GM19023 (cell line): Measurements from ENCODE around the gene C16orf89.

Experiments used
- ATAC-seq: cut with Tn5 transposase; IDR thresholded peaks from one replicate; pipeline ENCODE4 v1.9.1; 2021; ENCODE audit warnings: mild to moderate bottlenecking, moderate library complexity; ENCODE audit not compliant: unreplicated experiment

C16orf89 gene

DNA sequence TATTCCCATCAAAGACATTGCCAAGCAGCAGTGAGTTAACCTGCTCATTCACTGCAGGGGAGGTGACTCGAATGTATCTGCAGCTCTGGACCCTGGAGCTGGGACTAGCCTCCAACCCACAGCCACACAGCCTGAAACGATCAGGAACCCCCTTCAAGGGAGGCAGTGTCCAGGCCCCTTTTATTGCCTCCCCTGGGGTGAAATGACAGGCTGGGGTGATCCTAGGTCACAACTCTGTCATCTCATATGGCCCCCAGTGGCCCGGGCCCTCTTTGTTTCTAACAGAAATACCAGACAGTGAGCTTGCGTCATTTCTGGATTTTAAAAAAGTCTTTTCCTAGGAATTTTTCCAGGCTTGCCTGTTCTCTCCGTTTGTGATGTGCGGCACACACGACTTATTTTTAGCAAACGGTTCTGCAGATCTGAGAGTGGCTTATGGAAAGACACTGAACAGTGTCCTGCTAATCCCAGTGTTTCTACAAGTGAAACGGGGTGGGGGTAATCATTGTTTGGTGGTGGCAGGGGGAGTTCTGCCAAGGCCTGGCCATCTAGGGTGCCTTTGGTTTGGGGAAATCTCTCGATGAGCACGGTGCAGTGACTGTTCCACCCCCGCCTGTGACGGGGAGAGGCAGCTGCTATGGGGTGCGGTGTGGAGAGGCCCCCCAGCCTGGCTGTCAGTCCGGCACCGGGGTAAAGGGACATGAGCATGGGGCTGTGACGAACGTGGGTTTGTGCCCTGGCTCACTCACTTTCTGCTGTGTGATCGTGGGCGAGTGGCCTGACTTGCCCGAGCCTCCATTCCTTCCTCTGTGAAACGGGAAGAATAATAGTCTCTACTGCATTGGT lies 59.2 kb downstream of the C16orf89 start:
- no peak for ATAC-seq

- no peak for ATAC-seq
Observed at GRCh38 chr16:5005916-5006315, 59.8 kb downstream of the C16orf89 start.

- ATAC-seq: no peak
Observed at GRCh38 chr16:5004311-5004710, 61.4 kb downstream of the C16orf89 start.

GRCh38 chr16:5003828-5004227 lies 61.9 kb downstream of the C16orf89 start:
- ATAC-seq: no peak

- ATAC-seq: no peak
Observed at GRCh38 chr16:5003211-5003610, 62.5 kb downstream of the C16orf89 start.

- no peak for ATAC-seq
Observed at GRCh38 chr16:5002699-5003143, 63.0 kb downstream of the C16orf89 start.

GRCh38 chr16:5001986-5002385 lies 63.8 kb downstream of the C16orf89 start:
- ATAC-seq: no peak

DNA sequence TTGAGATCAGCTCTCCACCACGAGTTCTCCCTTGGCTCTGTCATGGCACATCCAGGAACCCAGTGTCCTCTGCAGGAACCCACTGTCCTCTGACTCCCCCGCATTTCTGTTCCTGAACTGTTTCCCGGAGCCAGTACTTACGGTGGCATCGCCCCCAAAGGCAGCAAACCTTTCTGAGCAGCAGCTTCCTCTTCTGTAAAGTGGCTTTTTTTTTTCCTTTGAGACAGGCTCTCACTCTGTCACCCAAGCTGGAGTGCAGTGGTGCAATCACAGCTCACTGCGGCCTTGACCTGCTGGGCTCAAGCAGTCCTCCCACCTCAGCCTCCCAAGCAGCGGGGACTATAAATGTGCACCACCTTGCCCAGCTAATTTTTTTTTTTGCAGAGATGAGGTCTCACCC lies 64.2 kb downstream of the C16orf89 start:
- ATAC-seq: no peak

DNA sequence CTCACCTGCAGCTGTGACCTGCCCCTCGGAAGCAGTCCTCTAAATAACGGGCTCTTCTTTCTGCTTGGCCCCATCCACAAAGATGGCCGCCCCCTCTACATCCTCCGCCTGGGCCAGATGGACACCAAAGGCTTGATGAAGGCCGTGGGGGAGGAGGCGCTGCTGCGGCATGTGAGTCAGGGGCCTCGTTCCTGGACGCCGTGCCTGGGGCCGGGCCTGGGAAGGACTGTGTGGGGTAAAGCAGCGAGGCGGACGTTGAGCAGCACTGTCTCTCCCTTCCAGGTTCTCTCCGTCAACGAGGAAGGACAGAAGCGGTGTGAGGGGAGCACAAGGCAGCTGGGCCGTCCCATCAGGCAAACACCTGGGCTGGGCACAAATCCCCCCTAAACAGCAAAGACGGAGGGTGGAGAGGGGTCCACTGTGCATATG lies 65.2 kb downstream of the C16orf89 start:
- no peak for ATAC-seq

DNA sequence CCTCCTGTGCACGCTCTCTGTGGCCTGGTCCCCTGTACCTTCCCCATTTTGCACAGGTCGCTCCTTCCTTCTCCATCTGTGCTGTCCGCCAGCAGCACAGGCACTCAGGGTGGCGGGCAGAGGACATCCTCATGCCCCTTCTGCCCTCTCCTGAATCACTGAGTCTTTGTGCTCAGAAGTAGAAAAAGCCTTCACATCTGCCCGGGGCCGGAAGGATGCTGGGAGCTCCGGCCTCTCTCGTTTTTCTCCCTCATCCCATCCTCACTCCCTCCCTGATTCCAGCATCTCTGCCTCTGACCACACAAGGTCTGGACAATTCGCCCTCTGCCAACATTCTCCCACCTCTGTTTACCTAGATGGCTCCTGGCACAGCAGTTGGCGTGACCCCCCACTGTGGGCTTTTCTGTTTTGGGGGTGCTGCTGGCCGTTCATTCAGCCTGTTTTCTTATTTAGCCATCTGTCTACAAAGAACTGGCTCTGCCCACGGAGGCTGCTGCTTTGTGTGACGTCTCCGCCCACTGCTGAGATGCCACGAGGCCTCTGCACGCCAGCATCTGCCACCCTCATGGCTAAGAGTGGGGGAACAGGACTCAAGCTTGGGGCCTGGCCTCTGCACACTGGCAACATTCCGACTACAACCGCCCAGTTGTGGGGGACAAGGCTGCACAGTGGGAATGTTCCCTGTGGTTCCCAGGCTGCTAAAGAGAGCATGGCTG lies 70.9 kb downstream of the C16orf89 start:
- no peak for ATAC-seq
